ENCODE data around the gene DNAJC5. TPM values are rescaled to one million over a fixed set of nuclear protein-coding genes. Genes with fewer than 3 reads are reported as not detected.
"Not testable (repeated sequence)": the region's sequence is repeated elsewhere in the genome, so short reads cannot be mapped to it uniquely, and the experiment has no call there.

The DNAJC5 gene
- total and polyA plus RNA-seq, 4 donors = 16.2 to 38.1 (median 25.9) TPM

- H3K27ac ChIP-seq (ENCODE audit: low read depth in 1 of 2, low read length in 2 of 2) = no peak overlapping the region
These were observed 79.7 kb downstream of the DNAJC5 start for GRCh38 chr20:63974402-63975200.

GRCh38 chr20:63976511-63976910, 81.6 kb downstream of the DNAJC5 start:
- DNase-seq; H3K9me3 ChIP-seq (ENCODE audit: control insufficient read depth, low read length); H3K27me3 ChIP-seq (ENCODE audit: control insufficient read depth in 1 of 2, insufficient read depth in 2 of 2, low read length in 1 of 2); H3K27ac ChIP-seq (ENCODE audit: low read depth in 1 of 2, low read length in 2 of 2); H3K4me1 ChIP-seq (ENCODE audit: control insufficient read depth in 1 of 2, insufficient read depth in 2 of 2, low read length in 2 of 2); intact Hi-C loops (cut with DNase I); H3K4me3 ChIP-seq (ENCODE audit: low read length in 2 of 2); H3K36me3 ChIP-seq (ENCODE audit: control insufficient read depth in 1 of 2, insufficient read depth in 2 of 2, low read length in 1 of 2); ATAC-seq (ENCODE audit: low FRiP score): not testable (repeated sequence)
- 89 to 94% methylated on average over 7 of the region's 7 CpGs for WGBS, 2 donors

More at GRCh38 chr20:63974402-63975200, 79.7 kb downstream of the DNAJC5 start:
- no peak for ATAC-seq (ENCODE audit: low FRiP score)
- DNase-seq = peak in 1 of 2 donors; percentile 50
- Histone ChIP-seq H3K4me3 (ENCODE audit: low read length in 2 of 2) (no peak overlapping the region), H3K4me1 (ENCODE audit: control insufficient read depth in 1 of 2, insufficient read depth in 2 of 2, low read length in 2 of 2) (no peaks in the 10 kb centered on the region), H3K36me3 (ENCODE audit: control insufficient read depth in 1 of 2, insufficient read depth in 2 of 2, low read length in 1 of 2) (no peaks in the 10 kb centered on the region), H3K27me3 (ENCODE audit: control insufficient read depth in 1 of 2, insufficient read depth in 2 of 2, low read length in 1 of 2) (no peaks in the 10 kb centered on the region), H3K9me3 (ENCODE audit: control insufficient read depth, low read length) (no peaks in the 10 kb centered on the region)
- WGBS, 2 donors = 59 to 60% methylated on average over 19 of the region's 19 CpGs
- intact Hi-C loops (cut with DNase I) = loop anchor here (1.0 to 5.0 kb wide), 4 partner anchors 187 to 438 kb away; partner anchors contain the start of gene PTK6 (in 1 of the 2)

DNA sequence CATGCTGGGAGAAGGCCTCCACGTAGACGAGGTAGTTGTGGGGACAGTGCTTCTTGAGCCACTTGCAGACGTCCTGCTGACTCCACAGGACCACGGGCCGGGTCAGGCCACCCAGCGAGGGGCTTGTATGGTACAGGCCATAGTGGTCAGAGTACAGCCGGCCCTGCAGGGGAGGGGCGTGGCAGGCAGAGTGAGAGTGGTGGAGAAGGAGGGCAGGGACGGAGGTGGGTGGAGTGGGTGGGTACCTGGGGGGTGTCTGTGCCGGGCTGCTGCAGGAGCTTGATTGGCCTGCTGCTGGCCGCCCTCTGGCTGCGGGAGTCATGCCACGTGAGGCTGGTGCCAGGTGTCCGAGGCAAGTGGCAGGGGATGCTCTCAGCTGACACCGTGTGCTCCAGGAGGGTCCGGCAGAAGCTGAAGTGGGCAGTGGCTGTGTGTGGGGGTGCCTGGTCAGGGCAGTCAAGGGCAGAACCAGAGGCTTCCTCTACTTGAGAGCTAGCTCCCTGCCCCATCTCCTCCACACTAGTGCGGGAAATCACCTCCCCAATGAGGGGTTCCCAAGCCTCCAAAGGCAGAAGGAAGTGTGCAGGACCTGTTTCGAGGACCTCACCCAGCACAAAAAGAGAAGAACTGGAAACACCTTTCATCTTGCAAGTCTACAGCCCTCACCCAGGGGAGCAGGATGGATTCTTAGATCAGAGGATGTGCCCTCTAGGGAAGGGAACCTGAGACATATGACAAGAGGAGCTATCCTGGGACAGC, 82.2 kb downstream of the DNAJC5 start:
- DNase-seq = no peak
- Histone ChIP-seq H3K4me1 (ENCODE audit: control insufficient read depth in 1 of 2, insufficient read depth in 2 of 2, low read length in 2 of 2) (no peaks in the 10 kb centered on the region), H3K4me3 (ENCODE audit: low read length in 2 of 2) (no peak overlapping the region), H3K27me3 (ENCODE audit: control insufficient read depth in 1 of 2, insufficient read depth in 2 of 2, low read length in 1 of 2) (no peaks in the 10 kb centered on the region), H3K27ac (ENCODE audit: low read depth in 1 of 2, low read length in 2 of 2) (no peak overlapping the region), H3K9me3 (ENCODE audit: control insufficient read depth, low read length) (no peaks in the 10 kb centered on the region), H3K36me3 (ENCODE audit: control insufficient read depth in 1 of 2, insufficient read depth in 2 of 2, low read length in 1 of 2) (no peaks in the 10 kb centered on the region)
- ATAC-seq (ENCODE audit: low FRiP score) = no peak
- WGBS, 2 donors = 89 to 90% methylated on average over 18 of the region's 18 CpGs
- intact Hi-C loops (cut with DNase I) = no loop called here

DNA sequence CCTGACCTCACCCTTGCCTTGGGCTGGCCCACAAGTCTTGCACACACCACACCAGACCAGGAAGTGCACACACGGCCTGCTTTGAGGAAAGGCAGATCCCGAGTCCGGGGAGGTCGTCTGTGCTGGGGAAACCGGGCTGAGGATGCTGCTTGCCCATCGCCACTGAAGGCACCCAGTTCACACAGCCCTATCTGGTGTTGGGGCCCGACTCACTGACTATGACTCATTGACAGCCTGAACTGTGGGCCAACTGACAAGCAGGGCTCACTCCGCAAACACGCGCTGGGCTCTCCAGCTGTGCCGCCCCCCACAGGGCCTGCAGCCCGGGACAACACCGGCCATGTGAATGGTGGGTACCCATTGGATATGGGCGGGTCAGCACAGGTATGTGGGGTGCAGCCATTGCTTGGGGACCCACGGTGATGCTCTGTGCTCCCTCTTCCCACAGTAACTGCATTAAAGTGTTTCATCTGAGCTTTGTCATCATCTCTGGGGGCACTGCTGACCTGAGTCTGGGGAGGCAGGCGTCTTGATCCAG, 82.9 kb downstream of the DNAJC5 start:
- intact Hi-C loops (cut with DNase I) = no loop called here
- ATAC-seq (ENCODE audit: low FRiP score) (no peak), DNase-seq (peak in 1 of 2 donors; percentile 48)
- WGBS, 2 donors = 63 to 70% methylated on average over 16 of the region's 16 CpGs
- no peaks in the 10 kb centered on the region for H3K27me3 ChIP-seq (ENCODE audit: control insufficient read depth in 1 of 2, insufficient read depth in 2 of 2, low read length in 1 of 2)
- no peaks in the 10 kb centered on the region for H3K36me3 ChIP-seq (ENCODE audit: control insufficient read depth in 1 of 2, insufficient read depth in 2 of 2, low read length in 1 of 2)
- H3K4me3 ChIP-seq (ENCODE audit: low read length in 2 of 2) = no peak overlapping the region
- H3K9me3 ChIP-seq (ENCODE audit: control insufficient read depth, low read length) = no peaks in the 10 kb centered on the region
- no peaks in the 10 kb centered on the region for H3K4me1 ChIP-seq (ENCODE audit: control insufficient read depth in 1 of 2, insufficient read depth in 2 of 2, low read length in 2 of 2)
- no peak overlapping the region for H3K27ac ChIP-seq (ENCODE audit: low read depth in 1 of 2, low read length in 2 of 2)

DNA sequence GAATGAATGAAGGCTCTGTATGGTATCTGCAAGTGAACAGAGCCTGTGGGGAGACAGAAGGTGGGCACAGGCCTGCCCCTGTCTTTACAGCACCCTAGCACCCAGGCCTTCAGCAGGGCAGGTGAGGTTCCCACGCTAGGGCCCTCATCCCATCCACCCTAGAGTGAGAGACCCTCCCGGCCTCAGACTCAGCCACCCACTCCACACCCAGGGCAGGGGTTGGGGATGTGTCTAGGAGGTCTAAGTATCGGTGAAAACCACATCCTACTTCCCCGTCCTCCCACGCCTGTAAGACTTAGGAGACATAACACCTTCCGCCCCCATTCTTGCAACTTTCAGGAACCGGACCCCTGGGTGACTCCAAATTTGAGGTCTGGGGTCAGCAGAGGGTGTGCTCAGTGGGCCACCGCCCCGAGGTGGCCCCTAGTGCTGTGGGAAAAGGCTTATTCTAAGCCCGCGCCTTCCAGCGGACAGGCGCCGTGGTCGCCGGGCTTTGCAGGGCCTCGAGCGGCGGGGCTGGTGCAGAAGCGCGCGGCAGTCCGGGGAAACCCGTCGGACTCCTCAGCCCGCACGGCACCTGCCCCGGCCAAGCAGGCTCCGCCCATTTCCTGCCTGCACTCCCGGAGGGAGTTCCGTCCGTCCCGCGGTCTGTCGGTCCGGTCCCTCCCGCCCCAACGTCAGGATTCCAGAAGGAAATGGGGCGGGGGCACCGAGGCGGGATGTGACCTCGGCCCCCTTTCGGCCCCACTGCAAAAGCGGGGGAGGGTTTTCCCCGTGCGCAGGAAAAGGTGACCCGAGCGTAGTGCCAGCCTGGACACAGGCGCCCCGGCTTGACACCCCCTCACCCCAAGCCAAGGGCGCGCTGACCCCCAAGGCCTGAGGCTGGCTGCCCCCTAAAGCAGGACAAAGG, 83.6 kb downstream of the DNAJC5 start:
- WGBS, 2 donors = 15 to 17% methylated on average over 52 of the region's 52 CpGs
- no peak for ATAC-seq (ENCODE audit: low FRiP score)
- Histone ChIP-seq H3K36me3 (ENCODE audit: control insufficient read depth in 1 of 2, insufficient read depth in 2 of 2, low read length in 1 of 2) (peaks cover 0 to 2% of the 10 kb centered on the region in 2 donors), H3K4me1 (ENCODE audit: control insufficient read depth in 1 of 2, insufficient read depth in 2 of 2, low read length in 2 of 2) (no peaks in the 10 kb centered on the region), H3K4me3 (ENCODE audit: low read length in 2 of 2) (peak overlapping the region; percentile 23 to 53), H3K27ac (ENCODE audit: low read depth in 1 of 2, low read length in 2 of 2) (no peak overlapping the region), H3K27me3 (ENCODE audit: control insufficient read depth in 1 of 2, insufficient read depth in 2 of 2, low read length in 1 of 2) (no peaks in the 10 kb centered on the region), H3K9me3 (ENCODE audit: control insufficient read depth, low read length) (no peaks in the 10 kb centered on the region)
- DNase-seq = peak in 1 of 2 donors; percentile 79
- intact Hi-C loops (cut with DNase I) = no loop called here

DNA sequence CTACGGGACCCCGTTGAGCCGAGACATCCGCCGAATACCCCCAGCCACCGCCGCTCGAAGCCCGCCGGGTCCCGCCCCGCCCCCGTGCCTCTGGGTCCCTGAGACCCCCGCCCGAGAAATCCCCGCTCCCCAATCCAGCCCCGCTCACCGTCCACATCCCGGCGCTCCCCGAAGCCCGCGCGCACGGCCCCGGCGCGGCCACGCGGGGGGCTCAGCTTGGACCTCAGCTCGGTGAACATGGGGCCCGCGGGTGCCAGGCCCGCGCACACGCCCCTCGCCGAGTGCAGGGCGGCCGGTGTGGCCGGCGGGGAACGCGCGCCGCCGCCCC, 84.3 kb downstream of the DNAJC5 start:
- intact Hi-C loops (cut with DNase I) = no loop called here
- WGBS, 2 donors = 1 to 2% methylated on average over 23 to 47 of the region's 47 CpGs
- Histone ChIP-seq H3K9me3 (ENCODE audit: control insufficient read depth, low read length) (no peaks in the 10 kb centered on the region), H3K4me1 (ENCODE audit: control insufficient read depth in 1 of 2, insufficient read depth in 2 of 2, low read length in 2 of 2) (no peaks in the 10 kb centered on the region), H3K4me3 (ENCODE audit: low read length in 2 of 2) (peak overlapping the region; percentile 23 to 53), H3K36me3 (ENCODE audit: control insufficient read depth in 1 of 2, insufficient read depth in 2 of 2, low read length in 1 of 2) (peaks cover 0 to 2% of the 10 kb centered on the region in 2 donors), H3K27ac (ENCODE audit: low read depth in 1 of 2, low read length in 2 of 2) (no peak overlapping the region), H3K27me3 (ENCODE audit: control insufficient read depth in 1 of 2, insufficient read depth in 2 of 2, low read length in 1 of 2) (no peaks in the 10 kb centered on the region)
- no peak for ATAC-seq (ENCODE audit: low FRiP score)
- no peak for DNase-seq

GRCh38 chr20:63979557-63980316, 84.8 kb downstream of the DNAJC5 start, which contains the start of gene SAMD10:
TSS of gene SAMD10 (minus strand) at chr20:63979642. CDS start at chr20:63979467, 175 bp downstream.
- no peaks in the 10 kb centered on the region for H3K27me3 ChIP-seq (ENCODE audit: control insufficient read depth in 1 of 2, insufficient read depth in 2 of 2, low read length in 1 of 2)
- no peaks in the 10 kb centered on the region for H3K4me1 ChIP-seq (ENCODE audit: control insufficient read depth in 1 of 2, insufficient read depth in 2 of 2, low read length in 2 of 2)
- no peak within 1 kb of the TSS for H3K27ac ChIP-seq (ENCODE audit: low read depth in 1 of 2, low read length in 2 of 2)
- 2 to 4% methylated on average over 47 to 52 of the region's 52 CpGs for WGBS, 2 donors
- intact Hi-C loops (cut with DNase I) = loop anchor here in 1 of 2 donors (2.0 kb wide), 1 partner anchor 83 kb away; the partner anchor contains the start of gene TCEA2
- DNase-seq (peak in 1 of 2 donors; percentile 60), ATAC-seq (ENCODE audit: low FRiP score) (peak; percentile 1)
- H3K4me3 ChIP-seq (ENCODE audit: low read length in 2 of 2) = peak within 1 kb of the TSS; percentile 23 to 53
- H3K36me3 ChIP-seq (ENCODE audit: control insufficient read depth in 1 of 2, insufficient read depth in 2 of 2, low read length in 1 of 2) = peaks cover 2% of the 10 kb centered on the region in 2 donors
- no peaks in the 10 kb centered on the region for H3K9me3 ChIP-seq (ENCODE audit: control insufficient read depth, low read length)

Measured in aorta (tissue), 5 donors.